ENCODE results near the gene DCC.

The DCC gene

DNA sequence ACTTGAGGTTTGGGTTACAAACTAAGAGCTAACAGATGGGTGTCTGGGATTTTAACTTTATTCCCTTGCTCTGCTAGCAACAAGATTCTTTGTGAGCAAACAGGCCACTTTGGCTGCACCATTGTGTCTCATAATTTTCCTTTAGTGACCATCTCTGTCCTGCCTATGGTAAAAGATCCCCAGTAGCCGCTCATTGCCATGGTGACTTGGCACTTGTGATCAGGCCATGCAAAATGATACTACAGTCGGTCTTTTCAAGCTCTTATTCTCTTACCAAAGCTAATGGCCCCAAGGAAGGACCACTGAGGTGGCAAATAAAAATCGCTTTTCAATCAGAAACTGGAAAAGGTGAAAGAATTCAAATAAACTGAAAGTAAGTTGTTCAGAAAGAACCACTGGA, 1047.6 kb downstream of the DCC start:
- H3K27ac Mint-ChIP-seq = no peak overlapping the region
- H3K9me3 Mint-ChIP-seq = no peaks in the 10 kb centered on the region
- DNase-seq = no peak
- no peaks in the 10 kb centered on the region for H3K4me1 Mint-ChIP-seq
- no peaks in the 10 kb centered on the region for H3K36me3 Mint-ChIP-seq (ENCODE audit: low read depth)
- H3K4me3 Mint-ChIP-seq = no peak overlapping the region
- TF ChIP-seq, protein P1, sequence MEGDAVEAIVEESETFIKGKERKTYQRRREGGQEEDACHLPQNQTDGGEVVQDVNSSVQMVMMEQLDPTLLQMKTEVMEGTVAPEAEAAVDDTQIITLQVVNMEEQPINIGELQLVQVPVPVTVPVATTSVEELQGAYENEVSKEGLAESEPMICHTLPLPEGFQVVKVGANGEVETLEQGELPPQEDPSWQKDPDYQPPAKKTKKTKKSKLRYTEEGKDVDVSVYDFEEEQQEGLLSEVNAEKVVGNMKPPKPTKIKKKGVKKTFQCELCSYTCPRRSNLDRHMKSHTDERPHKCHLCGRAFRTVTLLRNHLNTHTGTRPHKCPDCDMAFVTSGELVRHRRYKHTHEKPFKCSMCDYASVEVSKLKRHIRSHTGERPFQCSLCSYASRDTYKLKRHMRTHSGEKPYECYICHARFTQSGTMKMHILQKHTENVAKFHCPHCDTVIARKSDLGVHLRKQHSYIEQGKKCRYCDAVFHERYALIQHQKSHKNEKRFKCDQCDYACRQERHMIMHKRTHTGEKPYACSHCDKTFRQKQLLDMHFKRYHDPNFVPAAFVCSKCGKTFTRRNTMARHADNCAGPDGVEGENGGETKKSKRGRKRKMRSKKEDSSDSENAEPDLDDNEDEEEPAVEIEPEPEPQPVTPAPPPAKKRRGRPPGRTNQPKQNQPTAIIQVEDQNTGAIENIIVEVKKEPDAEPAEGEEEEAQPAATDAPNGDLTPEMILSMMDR (IDR thresholded peaks at IDR 0.05) = no peak
- H3K27me3 Mint-ChIP-seq (ENCODE audit: low read depth, poor library complexity) = peaks cover 3% of the 10 kb centered on the region

DNA sequence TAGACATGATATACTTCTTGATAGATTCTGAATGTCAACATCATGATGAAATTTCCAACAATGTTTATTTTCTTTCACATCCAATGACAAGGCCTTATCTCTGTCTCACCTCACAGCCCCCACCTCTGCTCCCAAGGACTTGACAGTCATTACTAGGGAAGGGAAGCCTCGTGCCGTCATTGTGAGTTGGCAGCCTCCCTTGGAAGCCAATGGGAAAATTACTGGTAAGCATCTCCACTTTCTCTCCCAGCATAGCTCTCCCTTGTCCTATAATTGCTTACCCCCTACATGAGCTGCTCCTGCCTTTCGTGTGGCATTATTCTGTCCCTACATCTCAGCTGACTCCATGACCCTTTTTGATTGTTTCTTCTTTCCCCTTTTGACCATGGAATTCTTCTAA, 1062.7 kb downstream of the DCC start:
- H3K4me1 Mint-ChIP-seq = no peaks in the 10 kb centered on the region
- TF ChIP-seq, protein P1 (IDR thresholded peaks at IDR 0.05) = no peak
- H3K36me3 Mint-ChIP-seq (ENCODE audit: low read depth) = no peaks in the 10 kb centered on the region
- H3K27me3 Mint-ChIP-seq (ENCODE audit: low read depth, poor library complexity) = no peaks in the 10 kb centered on the region
- H3K9me3 Mint-ChIP-seq = no peaks in the 10 kb centered on the region
- H3K27ac Mint-ChIP-seq = no peak overlapping the region
- no peak overlapping the region for H3K4me3 Mint-ChIP-seq
- DNase-seq = no peak

DNA sequence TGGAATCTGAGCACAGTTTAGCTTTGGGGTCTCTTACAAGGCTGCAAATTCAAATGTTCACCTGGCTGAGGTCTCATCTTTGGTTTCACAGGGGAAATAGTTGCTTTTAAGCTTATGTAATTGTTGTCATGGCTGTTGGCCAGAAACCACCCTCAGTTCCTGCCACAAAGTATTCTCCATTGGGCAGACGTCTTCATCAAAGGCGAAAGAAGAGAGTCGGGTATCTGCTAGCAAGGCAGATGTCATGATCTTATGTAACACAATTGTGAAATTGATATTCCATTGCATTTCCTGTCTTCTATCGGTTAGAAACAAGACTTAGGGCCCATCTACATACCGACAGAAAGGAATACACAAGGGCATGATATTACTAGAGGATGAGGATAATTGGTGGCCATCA, 1068.3 kb downstream of the DCC start:
- no peak overlapping the region for H3K27ac Mint-ChIP-seq
- no peaks in the 10 kb centered on the region for H3K27me3 Mint-ChIP-seq (ENCODE audit: low read depth, poor library complexity)
- no peak for DNase-seq
- TF ChIP-seq, protein P1 (IDR thresholded peaks at IDR 0.05) = no peak
- H3K4me3 Mint-ChIP-seq = no peak overlapping the region
- no peaks in the 10 kb centered on the region for H3K36me3 Mint-ChIP-seq (ENCODE audit: low read depth)
- H3K4me1 Mint-ChIP-seq = no peaks in the 10 kb centered on the region
- no peaks in the 10 kb centered on the region for H3K9me3 Mint-ChIP-seq

DNA sequence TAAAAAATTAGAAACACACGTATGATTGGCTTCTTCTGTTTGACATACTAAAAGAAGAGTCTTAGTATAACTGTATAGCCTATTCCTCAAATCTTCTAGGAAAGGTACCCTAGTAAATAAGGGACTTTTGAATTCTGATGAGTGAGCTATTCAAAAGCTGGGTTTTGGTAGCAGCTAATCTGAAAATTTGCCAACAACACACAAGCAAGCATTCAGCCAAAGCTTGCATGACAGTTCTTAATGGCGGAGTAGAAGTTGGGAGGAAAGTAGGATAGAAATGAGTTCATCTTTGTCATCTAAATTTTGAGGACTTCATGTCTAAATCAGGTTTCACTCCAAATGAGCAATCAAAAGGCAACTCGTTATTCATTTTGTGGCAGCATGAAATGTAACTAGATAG, 1071.5 kb downstream of the DCC start:
- Mint-ChIP-seq H3K4me1 (no peaks in the 10 kb centered on the region), H3K36me3 (ENCODE audit: low read depth) (no peaks in the 10 kb centered on the region), H3K27me3 (ENCODE audit: low read depth, poor library complexity) (no peaks in the 10 kb centered on the region), H3K27ac (no peak overlapping the region), H3K4me3 (no peak overlapping the region), H3K9me3 (no peaks in the 10 kb centered on the region)
- DNase-seq = no peak
- TF ChIP-seq, protein P1 (IDR thresholded peaks at IDR 0.05) = no peak

DNA sequence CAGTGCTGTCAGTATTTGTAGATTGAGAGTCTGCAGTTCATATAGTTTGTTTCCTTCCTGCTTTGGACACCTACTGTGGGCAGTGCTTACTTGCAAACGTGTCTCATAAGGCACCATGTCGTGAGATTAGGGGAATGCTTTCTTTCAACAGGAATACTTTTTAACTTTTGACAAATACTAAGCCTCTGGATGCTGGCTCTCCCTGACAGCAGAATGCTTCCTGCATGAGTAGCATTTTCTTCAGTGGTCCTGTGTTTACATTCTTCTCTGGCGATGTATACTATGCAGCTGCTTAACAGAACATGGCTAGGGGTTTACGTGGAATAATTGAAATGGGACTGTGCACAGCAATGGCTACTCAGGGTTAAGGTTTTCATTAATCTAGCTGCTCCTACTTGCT, 1077.0 kb downstream of the DCC start:
- TF ChIP-seq, protein P1 (IDR thresholded peaks at IDR 0.05) = no peak
- no peak overlapping the region for H3K27ac Mint-ChIP-seq
- peaks cover 5% of the 10 kb centered on the region for H3K4me1 Mint-ChIP-seq
- H3K4me3 Mint-ChIP-seq = no peak overlapping the region
- no peak for DNase-seq
- H3K36me3 Mint-ChIP-seq (ENCODE audit: low read depth) = no peaks in the 10 kb centered on the region
- H3K9me3 Mint-ChIP-seq = no peaks in the 10 kb centered on the region
- H3K27me3 Mint-ChIP-seq (ENCODE audit: low read depth, poor library complexity) = no peaks in the 10 kb centered on the region

DNA sequence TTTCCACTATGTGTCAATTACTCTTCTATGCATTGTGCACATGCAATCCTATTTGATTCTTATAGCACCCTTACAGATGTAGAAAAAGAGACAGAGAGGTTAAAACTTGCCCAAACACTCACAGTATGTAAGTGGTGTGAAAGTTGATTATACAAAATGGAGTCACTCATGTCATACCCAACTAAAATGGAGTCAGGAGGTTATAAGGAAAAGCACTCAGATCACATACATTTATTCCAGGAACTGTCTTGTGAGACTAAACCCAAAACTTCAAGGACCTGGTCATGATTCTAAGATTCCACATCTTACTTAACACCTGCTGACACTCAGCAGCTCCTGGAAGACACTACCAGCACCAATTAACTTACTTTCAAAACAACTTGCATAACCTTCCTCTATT, 1081.9 kb downstream of the DCC start:
- Mint-ChIP-seq H3K4me1 (peaks cover 7% of the 10 kb centered on the region), H3K27ac (no peak overlapping the region), H3K36me3 (ENCODE audit: low read depth) (no peaks in the 10 kb centered on the region)

More for the DNA sequence above, 1081.9 kb downstream of the DCC start:
- TF ChIP-seq, protein P1 (IDR thresholded peaks at IDR 0.05) = no peak
- no peak for DNase-seq
- Mint-ChIP-seq H3K4me3 (no peak overlapping the region), H3K27me3 (ENCODE audit: low read depth, poor library complexity) (no peaks in the 10 kb centered on the region), H3K9me3 (no peaks in the 10 kb centered on the region)

All from nephron progenitor cell (in vitro differentiated cells).